Measurements from ENCODE around the gene CPLX3.

Gene CPLX3

GRCh38 chr15:74843891-74844299, 17.5 kb downstream of the CPLX3 start:
- H3K36me3 ChIP-seq (ENCODE audit: insufficient read depth, low read length) = peaks cover 34% of the 10 kb centered on the region
- no peaks in the 10 kb centered on the region for H3K27me3 ChIP-seq (ENCODE audit: control insufficient read depth, insufficient read depth, low read length)
- no peaks in the 10 kb centered on the region for H3K9me3 ChIP-seq (replicated peaks; ENCODE audit: low read length)
- peak overlapping the region; percentile 97 for H3K4me3 ChIP-seq (ENCODE audit: low read length)
- peak overlapping the region; percentile 99 for H3K4me2 ChIP-seq (ENCODE audit: low read length)
- peak overlapping the region; percentile 91 for H3K9ac ChIP-seq (ENCODE audit: low read depth, low read length)
- peaks cover 13% of the 10 kb centered on the region for H3K4me1 ChIP-seq (ENCODE audit: control insufficient read depth, insufficient read depth, low read length)

GRCh38 chr15:74844319-74845207, 18.1 kb downstream of the CPLX3 start:
- no peak overlapping the region for H3K4me2 ChIP-seq (ENCODE audit: low read length)
- H3K36me3 ChIP-seq (ENCODE audit: insufficient read depth, low read length) = peaks cover 31% of the 10 kb centered on the region
- no peak overlapping the region for H3K4me3 ChIP-seq (ENCODE audit: low read length)
- no peaks in the 10 kb centered on the region for H3K27me3 ChIP-seq (ENCODE audit: control insufficient read depth, insufficient read depth, low read length)
- peaks cover 13% of the 10 kb centered on the region for H3K4me1 ChIP-seq (ENCODE audit: control insufficient read depth, insufficient read depth, low read length)
- H3K9me3 ChIP-seq (replicated peaks; ENCODE audit: low read length) = no peaks in the 10 kb centered on the region
- no peak overlapping the region for H3K9ac ChIP-seq (ENCODE audit: low read depth, low read length)

DNA sequence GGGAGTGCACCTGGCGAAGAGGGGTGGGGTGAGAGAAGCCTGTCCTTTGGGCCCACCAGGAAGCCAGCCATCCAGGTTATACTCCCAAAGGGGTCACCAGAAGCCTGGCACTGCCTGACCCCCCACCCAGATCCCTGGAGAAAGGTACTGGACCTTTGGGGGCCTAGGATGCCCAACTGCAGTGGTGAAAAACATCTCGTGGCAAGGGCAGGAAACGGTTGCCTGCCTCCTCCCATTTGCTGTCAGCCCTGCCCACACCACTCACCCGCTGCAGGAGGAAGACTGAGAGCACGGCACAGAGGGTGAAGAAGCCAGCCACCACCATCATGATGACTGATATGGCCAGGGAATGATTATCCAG, 18.8 kb downstream of the CPLX3 start:
- peaks cover 33% of the 10 kb centered on the region for H3K36me3 ChIP-seq (ENCODE audit: insufficient read depth, low read length)
- H3K4me3 ChIP-seq (ENCODE audit: low read length) = no peak overlapping the region
- no peaks in the 10 kb centered on the region for H3K9me3 ChIP-seq (replicated peaks; ENCODE audit: low read length)
- peaks cover 13% of the 10 kb centered on the region for H3K4me1 ChIP-seq (ENCODE audit: control insufficient read depth, insufficient read depth, low read length)
- no peak overlapping the region for H3K4me2 ChIP-seq (ENCODE audit: low read length)
- no peaks in the 10 kb centered on the region for H3K27me3 ChIP-seq (ENCODE audit: control insufficient read depth, insufficient read depth, low read length)
- H3K9ac ChIP-seq (ENCODE audit: low read depth, low read length) = no peak overlapping the region

DNA sequence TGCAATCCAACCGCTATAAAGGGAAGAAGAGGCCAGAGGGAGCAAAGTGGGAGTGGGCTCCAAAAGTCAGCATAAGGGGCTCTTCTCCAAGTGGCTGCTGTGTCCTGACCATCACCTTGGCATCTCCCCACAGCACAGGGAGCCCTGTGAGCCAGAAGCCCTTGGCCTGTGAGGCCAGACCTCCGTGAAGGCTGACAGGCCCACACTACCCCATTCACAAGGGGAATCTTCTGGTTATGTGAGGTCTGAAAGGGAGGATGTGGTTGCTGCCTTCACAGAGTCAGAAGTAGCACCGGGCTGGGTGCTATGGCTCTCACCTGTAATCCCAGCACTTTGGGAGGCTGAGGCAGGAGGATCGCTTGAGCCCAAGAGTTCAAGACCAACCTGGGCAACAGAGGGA, 19.2 kb downstream of the CPLX3 start:
- H3K9ac ChIP-seq (ENCODE audit: low read depth, low read length) = no peak overlapping the region
- H3K27me3 ChIP-seq (ENCODE audit: control insufficient read depth, insufficient read depth, low read length) = no peaks in the 10 kb centered on the region
- H3K4me1 ChIP-seq (ENCODE audit: control insufficient read depth, insufficient read depth, low read length) = peaks cover 13% of the 10 kb centered on the region
- no peak overlapping the region for H3K4me2 ChIP-seq (ENCODE audit: low read length)
- H3K9me3 ChIP-seq (replicated peaks; ENCODE audit: low read length) = no peaks in the 10 kb centered on the region
- H3K36me3 ChIP-seq (ENCODE audit: insufficient read depth, low read length) = peaks cover 36% of the 10 kb centered on the region
- H3K4me3 ChIP-seq (ENCODE audit: low read length) = no peak overlapping the region

GRCh38 chr15:74847432-74847831, 21.0 kb downstream of the CPLX3 start:
- peaks cover 49% of the 10 kb centered on the region for H3K36me3 ChIP-seq (ENCODE audit: insufficient read depth, low read length)

DNA sequence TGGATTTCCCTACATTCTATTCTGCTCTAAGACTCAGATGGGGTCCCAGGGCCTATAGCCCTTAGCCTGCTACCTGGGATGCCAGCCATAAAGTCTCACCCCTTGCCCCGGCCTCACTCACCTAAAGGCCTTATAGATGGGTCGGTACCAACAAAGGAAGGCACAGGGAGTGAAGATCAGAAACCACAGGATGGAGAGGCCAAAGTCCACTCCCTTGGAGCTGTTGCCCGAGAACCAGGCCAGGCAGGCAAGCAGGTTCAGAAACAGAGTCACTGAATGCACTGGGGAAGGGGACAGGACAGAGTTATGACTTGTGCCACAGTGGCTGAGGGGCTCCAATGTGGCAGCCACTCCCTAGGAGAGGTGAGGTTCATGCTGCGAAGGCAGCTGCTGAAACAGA, 24.0 kb downstream of the CPLX3 start:
- Histone ChIP-seq H3K9ac (ENCODE audit: low read depth, low read length) (no peak overlapping the region), H3K4me3 (ENCODE audit: low read length) (no peak overlapping the region), H3K36me3 (ENCODE audit: insufficient read depth, low read length) (peaks cover 53% of the 10 kb centered on the region), H3K4me2 (ENCODE audit: low read length) (no peak overlapping the region), H3K9me3 (replicated peaks; ENCODE audit: low read length) (no peaks in the 10 kb centered on the region), H3K27me3 (ENCODE audit: control insufficient read depth, insufficient read depth, low read length) (no peaks in the 10 kb centered on the region), H3K4me1 (ENCODE audit: control insufficient read depth, insufficient read depth, low read length) (no peaks in the 10 kb centered on the region)

More at GRCh38 chr15:74847432-74847831, 21.0 kb downstream of the CPLX3 start:
- H3K4me2 ChIP-seq (ENCODE audit: low read length) = no peak overlapping the region
- H3K9ac ChIP-seq (ENCODE audit: low read depth, low read length) = no peak overlapping the region
- no peaks in the 10 kb centered on the region for H3K27me3 ChIP-seq (ENCODE audit: control insufficient read depth, insufficient read depth, low read length)
- peaks cover 8% of the 10 kb centered on the region for H3K4me1 ChIP-seq (ENCODE audit: control insufficient read depth, insufficient read depth, low read length)
- no peaks in the 10 kb centered on the region for H3K9me3 ChIP-seq (replicated peaks; ENCODE audit: low read length)
- H3K4me3 ChIP-seq (ENCODE audit: low read length) = no peak overlapping the region

DNA sequence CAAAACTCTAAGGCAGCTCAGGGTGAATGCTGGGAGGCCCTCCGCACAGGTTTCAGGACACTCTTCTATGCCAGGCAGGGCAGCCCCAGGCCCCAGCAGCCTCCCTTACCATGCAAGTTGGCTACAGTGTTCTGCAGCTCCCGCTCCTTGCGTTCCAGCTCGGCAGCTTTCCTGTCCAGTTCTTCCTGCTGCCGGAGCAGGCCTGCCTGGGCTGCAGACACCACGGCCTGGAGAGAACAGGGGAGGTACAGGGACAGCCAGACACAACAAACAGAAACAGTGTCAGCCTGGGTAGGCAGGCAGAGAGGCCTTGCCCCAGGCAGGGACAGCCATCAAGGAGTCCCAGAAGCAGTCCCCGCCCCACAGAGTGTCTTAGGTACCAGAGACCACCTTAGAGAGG, 25.5 kb downstream of the CPLX3 start:
- Histone ChIP-seq H3K36me3 (ENCODE audit: insufficient read depth, low read length) (peaks cover 53% of the 10 kb centered on the region), H3K9ac (ENCODE audit: low read depth, low read length) (no peak overlapping the region)

DNA sequence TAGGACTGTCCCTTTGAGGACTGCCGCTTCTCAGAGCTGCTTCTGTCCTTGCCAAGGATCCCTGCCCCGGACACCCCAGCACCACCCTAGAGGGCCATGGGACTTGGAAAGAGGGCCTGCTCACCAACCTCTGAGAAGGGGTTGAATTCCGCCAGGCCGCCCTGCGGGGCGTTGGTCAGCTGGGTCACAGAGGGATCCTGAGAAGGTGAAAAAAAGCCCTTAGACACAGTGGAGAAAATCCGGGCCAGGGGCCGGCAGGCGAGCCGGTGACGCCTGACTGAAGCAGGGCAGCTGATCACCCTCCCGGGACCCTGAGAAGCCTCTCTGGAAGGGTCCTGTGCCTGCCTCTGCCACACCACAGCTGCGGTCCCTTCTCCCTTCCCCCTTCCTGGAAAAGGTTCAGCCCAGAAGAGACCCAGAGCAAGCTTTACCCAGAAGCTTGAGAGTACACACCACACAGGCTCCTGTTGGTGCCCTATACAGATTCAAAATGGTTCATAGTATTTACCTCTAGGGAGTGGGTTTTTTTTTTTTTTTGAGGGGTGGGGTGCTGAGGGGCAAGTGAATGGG, 28.1 kb downstream of the CPLX3 start:
- no peak overlapping the region for H3K4me3 ChIP-seq (ENCODE audit: low read length)
- no peaks in the 10 kb centered on the region for H3K27me3 ChIP-seq (ENCODE audit: control insufficient read depth, insufficient read depth, low read length)
- no peaks in the 10 kb centered on the region for H3K9me3 ChIP-seq (replicated peaks; ENCODE audit: low read length)
- no peak overlapping the region for H3K9ac ChIP-seq (ENCODE audit: low read depth, low read length)
- no peaks in the 10 kb centered on the region for H3K4me1 ChIP-seq (ENCODE audit: control insufficient read depth, insufficient read depth, low read length)
- H3K4me2 ChIP-seq (ENCODE audit: low read length) = no peak overlapping the region
- H3K36me3 ChIP-seq (ENCODE audit: insufficient read depth, low read length) = peaks cover 52% of the 10 kb centered on the region

More for the DNA sequence above, 25.5 kb downstream of the CPLX3 start:
- H3K4me3 ChIP-seq (ENCODE audit: low read length) = no peak overlapping the region
- no peaks in the 10 kb centered on the region for H3K9me3 ChIP-seq (replicated peaks; ENCODE audit: low read length)
- no peaks in the 10 kb centered on the region for H3K4me1 ChIP-seq (ENCODE audit: control insufficient read depth, insufficient read depth, low read length)
- no peak overlapping the region for H3K4me2 ChIP-seq (ENCODE audit: low read length)
- H3K27me3 ChIP-seq (ENCODE audit: control insufficient read depth, insufficient read depth, low read length) = no peaks in the 10 kb centered on the region

GRCh38 chr15:74855857-74856256, 29.4 kb downstream of the CPLX3 start:
- Histone ChIP-seq H3K36me3 (ENCODE audit: insufficient read depth, low read length) (peaks cover 40% of the 10 kb centered on the region), H3K4me3 (ENCODE audit: low read length) (no peak overlapping the region), H3K9ac (ENCODE audit: low read depth, low read length) (no peak overlapping the region)

GRCh38 chr15:74856537-74856936, 30.1 kb downstream of the CPLX3 start:
- no peak overlapping the region for H3K4me2 ChIP-seq (ENCODE audit: low read length)
- H3K9ac ChIP-seq (ENCODE audit: low read depth, low read length) = no peak overlapping the region
- peaks cover 36% of the 10 kb centered on the region for H3K36me3 ChIP-seq (ENCODE audit: insufficient read depth, low read length)
- H3K4me1 ChIP-seq (ENCODE audit: control insufficient read depth, insufficient read depth, low read length) = no peaks in the 10 kb centered on the region
- no peak overlapping the region for H3K4me3 ChIP-seq (ENCODE audit: low read length)
- no peaks in the 10 kb centered on the region for H3K27me3 ChIP-seq (ENCODE audit: control insufficient read depth, insufficient read depth, low read length)
- H3K9me3 ChIP-seq (replicated peaks; ENCODE audit: low read length) = no peaks in the 10 kb centered on the region

More at GRCh38 chr15:74855857-74856256, 29.4 kb downstream of the CPLX3 start:
- Histone ChIP-seq H3K9me3 (replicated peaks; ENCODE audit: low read length) (no peaks in the 10 kb centered on the region), H3K27me3 (ENCODE audit: control insufficient read depth, insufficient read depth, low read length) (no peaks in the 10 kb centered on the region), H3K4me2 (ENCODE audit: low read length) (no peak overlapping the region), H3K4me1 (ENCODE audit: control insufficient read depth, insufficient read depth, low read length) (no peaks in the 10 kb centered on the region)

DNA sequence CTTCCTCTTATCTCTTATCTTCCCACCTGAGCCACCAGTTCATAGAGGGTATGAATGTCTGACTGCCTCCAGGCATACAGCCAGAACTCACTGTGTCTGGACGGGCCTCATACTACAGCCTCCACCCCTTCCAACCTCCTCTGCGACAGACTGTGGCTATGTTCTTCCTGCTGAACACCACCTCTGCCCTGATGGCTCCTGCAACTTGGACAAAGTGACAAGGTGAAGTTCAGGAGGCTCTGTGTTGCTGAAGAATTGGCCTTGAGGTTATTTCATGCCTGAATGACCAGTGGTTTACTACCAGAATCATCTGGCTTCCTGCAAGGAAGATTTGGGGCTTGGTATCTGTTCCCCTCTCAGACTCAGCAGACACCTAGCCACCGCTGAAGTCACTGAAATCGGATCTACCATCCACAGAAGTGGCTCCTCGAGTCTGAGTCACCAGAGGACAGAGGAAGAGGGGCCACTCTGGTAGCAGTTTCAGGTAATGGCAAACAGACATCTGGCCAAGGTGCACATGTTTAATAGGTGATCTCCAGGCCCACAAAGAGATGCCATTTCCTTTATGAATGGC, 30.7 kb downstream of the CPLX3 start:
- Histone ChIP-seq H3K4me1 (ENCODE audit: control insufficient read depth, insufficient read depth, low read length) (no peaks in the 10 kb centered on the region), H3K9ac (ENCODE audit: low read depth, low read length) (no peak overlapping the region), H3K4me3 (ENCODE audit: low read length) (no peak overlapping the region), H3K36me3 (ENCODE audit: insufficient read depth, low read length) (peaks cover 31% of the 10 kb centered on the region), H3K4me2 (ENCODE audit: low read length) (no peak overlapping the region), H3K9me3 (replicated peaks; ENCODE audit: low read length) (no peaks in the 10 kb centered on the region), H3K27me3 (ENCODE audit: control insufficient read depth, insufficient read depth, low read length) (no peaks in the 10 kb centered on the region)

Measured in skeletal muscle satellite cell (primary cell).